ENCODE data around the gene TTC21A. TPM values are rescaled to one million over a fixed set of nuclear protein-coding genes. Genes with fewer than 3 reads are reported as not detected.
A peak's percentile ranks its signal among the peaks of the same experiment; 100 is the strongest.

TTC21A gene
- total RNA-seq, 1 donor from 2014 or later: 16.1 TPM

DNA sequence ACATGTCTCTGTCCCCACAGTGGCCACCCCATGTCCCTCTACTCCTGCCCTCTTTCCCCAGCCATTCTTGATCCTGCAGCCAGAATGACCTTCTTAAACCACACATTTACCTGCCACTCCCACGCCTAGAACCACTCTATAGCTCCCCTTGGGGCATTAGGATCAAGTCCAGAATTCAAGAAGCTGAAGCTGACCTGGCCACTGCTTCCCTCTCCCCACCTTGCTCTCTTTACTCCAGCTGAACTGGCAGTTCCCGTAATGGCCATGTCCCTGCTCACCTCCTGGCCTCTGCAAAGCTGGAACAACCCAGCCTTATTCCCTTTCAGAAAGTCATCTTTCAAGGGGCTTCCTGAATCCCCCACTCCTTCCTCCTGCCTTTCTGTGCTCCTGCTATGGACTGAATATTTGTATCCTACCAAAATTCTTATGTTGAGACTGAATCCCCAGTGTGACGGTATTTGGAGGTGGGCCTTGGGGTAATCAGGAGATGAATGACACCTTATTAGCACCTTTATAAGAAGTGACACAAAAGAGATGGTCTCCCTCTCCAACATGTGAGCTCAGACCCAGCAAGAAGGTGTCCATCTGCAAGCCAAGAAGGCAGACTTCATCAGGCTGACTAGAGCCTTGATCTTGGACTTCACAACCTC, 42.1 kb downstream of the TTC21A start:
- Mint-ChIP-seq H3K9me3 (ENCODE audit: low read depth) (no peaks in the 10 kb centered on the region), H3K4me3 (ENCODE audit: low read depth) (no peak overlapping the region), H3K27me3 (no peaks in the 10 kb centered on the region), H3K27ac (peak overlapping the region; percentile 77), H3K36me3 (ENCODE audit: insufficient read depth) (peaks cover under 1% of the 10 kb centered on the region), H3K4me1 (ENCODE audit: low read depth) (peaks cover 67% of the 10 kb centered on the region)
- no peak for DNase-seq (ENCODE audit: low spot score, unreplicated experiment)
- TF ChIP-seq, protein P1, sequence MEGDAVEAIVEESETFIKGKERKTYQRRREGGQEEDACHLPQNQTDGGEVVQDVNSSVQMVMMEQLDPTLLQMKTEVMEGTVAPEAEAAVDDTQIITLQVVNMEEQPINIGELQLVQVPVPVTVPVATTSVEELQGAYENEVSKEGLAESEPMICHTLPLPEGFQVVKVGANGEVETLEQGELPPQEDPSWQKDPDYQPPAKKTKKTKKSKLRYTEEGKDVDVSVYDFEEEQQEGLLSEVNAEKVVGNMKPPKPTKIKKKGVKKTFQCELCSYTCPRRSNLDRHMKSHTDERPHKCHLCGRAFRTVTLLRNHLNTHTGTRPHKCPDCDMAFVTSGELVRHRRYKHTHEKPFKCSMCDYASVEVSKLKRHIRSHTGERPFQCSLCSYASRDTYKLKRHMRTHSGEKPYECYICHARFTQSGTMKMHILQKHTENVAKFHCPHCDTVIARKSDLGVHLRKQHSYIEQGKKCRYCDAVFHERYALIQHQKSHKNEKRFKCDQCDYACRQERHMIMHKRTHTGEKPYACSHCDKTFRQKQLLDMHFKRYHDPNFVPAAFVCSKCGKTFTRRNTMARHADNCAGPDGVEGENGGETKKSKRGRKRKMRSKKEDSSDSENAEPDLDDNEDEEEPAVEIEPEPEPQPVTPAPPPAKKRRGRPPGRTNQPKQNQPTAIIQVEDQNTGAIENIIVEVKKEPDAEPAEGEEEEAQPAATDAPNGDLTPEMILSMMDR (IDR thresholded peaks at IDR 0.05; ENCODE audit: unreplicated experiment): no peak

DNA sequence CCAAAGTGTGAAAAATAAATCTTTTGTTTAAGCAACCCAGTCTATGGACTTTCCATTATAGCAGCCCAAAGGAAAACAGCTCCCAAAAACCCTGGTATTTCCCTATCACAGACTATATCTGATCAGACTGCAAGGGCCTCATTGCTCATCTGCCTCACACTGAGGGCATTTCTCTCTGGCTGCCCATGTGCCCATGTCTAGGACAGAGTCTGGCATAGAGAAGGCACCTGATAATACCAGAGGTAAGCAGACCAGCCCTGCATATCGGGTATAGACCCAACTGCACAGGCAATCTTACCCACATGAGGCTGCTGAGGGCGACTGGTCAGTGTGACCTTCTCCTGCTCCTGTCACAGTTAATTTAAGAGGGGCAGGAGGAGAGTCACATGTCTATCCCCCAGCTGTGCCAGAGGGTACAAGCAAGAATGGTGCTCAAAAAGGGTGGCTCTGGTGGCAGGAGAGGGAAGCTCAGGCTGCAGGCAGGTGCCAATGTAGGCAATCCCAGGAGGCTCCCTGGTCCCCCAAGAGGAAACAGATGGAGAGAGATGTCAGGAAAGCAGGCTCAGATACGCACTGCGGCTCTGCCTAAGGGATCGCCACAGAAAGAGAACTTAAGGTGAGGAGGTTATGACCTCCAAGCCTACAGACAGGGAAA, 42.8 kb downstream of the TTC21A start:
- Mint-ChIP-seq H3K4me3 (ENCODE audit: low read depth) (peak overlapping the region; percentile 83), H3K27ac (peak overlapping the region; percentile 95), H3K36me3 (ENCODE audit: insufficient read depth) (no peaks in the 10 kb centered on the region), H3K9me3 (ENCODE audit: low read depth) (no peaks in the 10 kb centered on the region), H3K4me1 (ENCODE audit: low read depth) (peaks cover 72% of the 10 kb centered on the region), H3K27me3 (no peaks in the 10 kb centered on the region)
- TF ChIP-seq, protein P1 (IDR thresholded peaks at IDR 0.05; ENCODE audit: unreplicated experiment): no peak
- DNase-seq (ENCODE audit: low spot score, unreplicated experiment): no peak

DNA sequence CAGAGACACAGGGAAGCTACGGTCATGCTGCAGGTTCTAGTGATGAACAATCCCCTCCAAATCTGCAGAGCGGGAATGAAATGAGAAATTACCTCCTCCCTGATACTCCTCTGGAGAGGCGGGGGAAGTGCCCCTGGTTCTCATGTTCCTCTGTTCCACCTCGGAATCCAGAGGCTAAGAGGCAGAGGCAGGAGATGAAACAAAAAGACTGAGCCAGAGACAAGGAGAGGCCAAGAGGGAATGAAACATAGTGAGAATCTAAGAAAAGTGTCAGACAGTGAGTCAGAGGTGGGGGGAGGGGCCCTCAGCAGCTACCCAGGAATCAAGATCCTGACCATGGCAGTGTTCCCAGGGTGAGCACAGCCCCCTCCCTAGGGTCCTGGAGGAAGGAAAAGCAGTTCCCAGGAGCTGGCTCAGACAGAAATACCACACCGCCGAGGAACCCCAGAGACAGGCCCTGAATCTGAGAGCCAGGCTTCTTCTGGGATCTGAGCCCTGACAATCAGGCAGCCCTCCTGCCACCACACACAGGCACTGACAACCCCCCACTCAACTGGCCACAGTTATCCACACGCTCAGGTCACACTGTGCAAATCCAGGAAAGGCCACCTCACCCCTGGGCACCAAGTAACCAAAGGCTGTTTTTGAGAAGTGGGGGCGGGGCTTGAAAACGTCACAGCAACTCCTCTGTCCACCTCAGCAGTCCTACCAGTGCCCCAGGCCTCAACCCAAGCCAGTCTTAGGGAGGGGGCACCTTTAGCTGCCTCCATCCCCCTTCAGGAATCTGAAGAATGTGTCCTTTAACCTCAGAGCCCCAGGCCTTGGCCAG, 43.5 kb downstream of the TTC21A start:
- H3K9me3 Mint-ChIP-seq (ENCODE audit: low read depth): no peaks in the 10 kb centered on the region
- H3K27me3 Mint-ChIP-seq: no peaks in the 10 kb centered on the region
- peaks cover 77% of the 10 kb centered on the region for H3K4me1 Mint-ChIP-seq (ENCODE audit: low read depth)
- peak overlapping the region; percentile 95 for H3K27ac Mint-ChIP-seq
- H3K4me3 Mint-ChIP-seq (ENCODE audit: low read depth): peak overlapping the region; percentile 83
- no peaks in the 10 kb centered on the region for H3K36me3 Mint-ChIP-seq (ENCODE audit: insufficient read depth)
- DNase-seq (ENCODE audit: low spot score, unreplicated experiment): no peak
- TF ChIP-seq, protein P1 (IDR thresholded peaks at IDR 0.05; ENCODE audit: unreplicated experiment): no peak

DNA sequence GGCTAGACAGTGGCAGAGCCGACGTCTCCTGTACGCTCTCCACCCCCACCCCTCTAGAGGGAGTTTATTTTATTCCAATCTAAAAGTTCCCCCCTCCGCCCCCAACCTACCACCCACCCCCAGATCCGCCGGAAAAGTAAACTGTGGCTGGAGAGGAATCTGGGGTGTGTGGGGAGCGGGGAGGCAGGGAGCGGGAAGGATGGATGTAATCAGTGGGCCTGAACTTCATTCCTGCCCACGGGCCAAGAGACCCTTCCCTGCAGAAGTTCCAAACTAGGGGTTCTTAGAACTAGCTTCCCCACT, 46.4 kb downstream of the TTC21A start:
- H3K36me3 Mint-ChIP-seq (ENCODE audit: insufficient read depth): no peaks in the 10 kb centered on the region
- DNase-seq (ENCODE audit: low spot score, unreplicated experiment): no peak
- H3K27me3 Mint-ChIP-seq: no peaks in the 10 kb centered on the region
- H3K9me3 Mint-ChIP-seq (ENCODE audit: low read depth): no peaks in the 10 kb centered on the region
- TF ChIP-seq, protein P1 (IDR thresholded peaks at IDR 0.05; ENCODE audit: unreplicated experiment): no peak
- H3K27ac Mint-ChIP-seq: peak overlapping the region; percentile 92
- H3K4me3 Mint-ChIP-seq (ENCODE audit: low read depth): peak overlapping the region; percentile 71
- peaks cover 62% of the 10 kb centered on the region for H3K4me1 Mint-ChIP-seq (ENCODE audit: low read depth)

DNA sequence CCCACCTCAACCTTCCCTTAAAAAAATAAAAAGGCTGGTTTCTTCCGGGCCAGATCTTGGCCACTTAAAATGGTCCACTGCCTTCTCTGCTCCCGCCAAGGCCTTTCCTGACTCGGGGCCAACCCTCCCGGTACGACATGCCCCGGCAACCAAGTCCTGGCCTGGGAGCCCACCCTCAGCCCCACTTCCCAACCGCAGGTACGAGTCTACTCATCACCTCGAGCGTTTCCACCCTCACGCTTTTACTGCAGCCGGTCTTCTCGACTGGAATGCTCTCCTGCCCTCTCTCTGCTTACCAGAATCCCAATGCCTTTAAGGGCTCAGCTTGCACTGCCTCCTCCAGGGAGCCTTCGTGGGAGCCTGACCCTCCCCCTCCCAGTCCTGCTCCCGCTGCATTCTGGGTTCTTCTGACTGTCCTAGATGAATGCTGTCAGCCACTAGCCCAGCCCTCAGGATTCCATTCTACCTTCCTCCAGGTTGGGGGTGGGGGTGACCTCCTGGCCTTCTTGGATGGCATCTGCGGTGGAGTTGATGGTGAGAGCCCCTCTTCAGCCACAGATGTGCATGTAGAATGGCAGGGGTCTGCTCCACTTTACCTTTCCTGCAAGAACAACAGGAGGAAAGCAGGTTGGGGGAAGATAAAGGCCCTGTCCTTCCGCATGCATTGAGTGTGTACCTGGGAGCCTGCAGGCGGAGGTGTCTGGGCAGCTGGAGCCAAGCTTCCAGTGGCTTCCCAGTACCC, 47.0 kb downstream of the TTC21A start:
- Mint-ChIP-seq H3K9me3 (ENCODE audit: low read depth) (no peaks in the 10 kb centered on the region), H3K4me1 (ENCODE audit: low read depth) (peaks cover 57% of the 10 kb centered on the region), H3K36me3 (ENCODE audit: insufficient read depth) (no peaks in the 10 kb centered on the region), H3K27ac (peak overlapping the region; percentile 92), H3K4me3 (ENCODE audit: low read depth) (peak overlapping the region; percentile 71), H3K27me3 (peaks cover 3% of the 10 kb centered on the region)
- TF ChIP-seq, protein P1 (IDR thresholded peaks at IDR 0.05; ENCODE audit: unreplicated experiment): no peak
- DNase-seq (ENCODE audit: low spot score, unreplicated experiment): no peak
